GM19463 (cell line): ENCODE data around the gene SLC25A10.

Experiments used
- ATAC-seq: cut with Tn5 transposase; IDR thresholded peaks from one replicate; pipeline ENCODE4 v1.9.1; 2021; ENCODE audit warnings: mild to moderate bottlenecking, moderate library complexity; ENCODE audit not compliant: unreplicated experiment

SLC25A10 gene

GRCh38 chr17:81686614-81687013 lies 25.5 kb upstream of the SLC25A10 start:
- no peak for ATAC-seq

- no peak for ATAC-seq
Observed at GRCh38 chr17:81687770-81688541, 24.1 kb upstream of the SLC25A10 start.

GRCh38 chr17:81688616-81689015 lies 23.5 kb upstream of the SLC25A10 start:
- no peak for ATAC-seq

GRCh38 chr17:81690066-81690465 lies 22.0 kb upstream of the SLC25A10 start:
- no peak for ATAC-seq

- no peak for ATAC-seq
Observed at GRCh38 chr17:81690549-81690948, 21.5 kb upstream of the SLC25A10 start.

- no peak for ATAC-seq
Observed at GRCh38 chr17:81691196-81691595, 20.9 kb upstream of the SLC25A10 start.

GRCh38 chr17:81691608-81692007 lies 20.5 kb upstream of the SLC25A10 start:
- no peak for ATAC-seq

GRCh38 chr17:81693509-81694210 lies 18.4 kb upstream of the SLC25A10 start:
- no peak for ATAC-seq

- ATAC-seq = no peak
Observed at GRCh38 chr17:81694810-81695209, 17.3 kb upstream of the SLC25A10 start.

GRCh38 chr17:81695211-81695610 lies 16.9 kb upstream of the SLC25A10 start:
- ATAC-seq = no peak

- ATAC-seq = no peak
Observed at GRCh38 chr17:81695801-81696200, 16.3 kb upstream of the SLC25A10 start.

GRCh38 chr17:81696218-81696941 lies 15.7 kb upstream of the SLC25A10 start:
- ATAC-seq = no peak

- ATAC-seq = no peak
Observed at GRCh38 chr17:81697261-81698044, 14.6 kb upstream of the SLC25A10 start.

- ATAC-seq = no peak
Observed at GRCh38 chr17:81700353-81701287, 11.5 kb upstream of the SLC25A10 start.

- ATAC-seq = no peak
Observed at GRCh38 chr17:81701288-81702071, 10.6 kb upstream of the SLC25A10 start.

- ATAC-seq = peak; percentile 88
Observed at GRCh38 chr17:81702934-81703746, 8.9 kb upstream of the SLC25A10 start, which contains the start of gene MRPL12. Gene MRPL12 (plus strand): TSS chr17:81703367. CDS start chr17:81703502, 135 bp downstream.

GRCh38 chr17:81703747-81704654 lies 8.1 kb upstream of the SLC25A10 start:
- ATAC-seq = no peak
